ENCODE measurements around the gene RBBP4.
A peak's percentile ranks its signal among the peaks of the same experiment; 100 is the strongest.
"Not testable (repeated sequence)": the region's sequence is repeated elsewhere in the genome, so short reads cannot be mapped to it uniquely, and the experiment has no call there.

Gene RBBP4

GRCh38 chr1:32650752-32651460, at the start of gene RBBP4:
Gene RBBP4 (plus strand): TSS chr1:32651208. CDS start chr1:32651307, 99 bp downstream.
- peak; percentile 97 to 99 (median 98) for DNase-seq

- DNase-seq = no peak
Observed at GRCh38 chr1:32605711-32606424, 45.1 kb upstream of the RBBP4 start.

GRCh38 chr1:32606565-32607371, 44.2 kb upstream of the RBBP4 start:
- no peak for DNase-seq

- DNase-seq = no peak
Observed at GRCh38 chr1:32609180-32609579, 41.8 kb upstream of the RBBP4 start.

GRCh38 chr1:32611859-32612188, 39.2 kb upstream of the RBBP4 start:
- no peak for DNase-seq

- no peak for DNase-seq
Observed at GRCh38 chr1:32612189-32612881, 38.7 kb upstream of the RBBP4 start.

- no peak for DNase-seq
Observed at GRCh38 chr1:32613472-32613871, 37.5 kb upstream of the RBBP4 start.

GRCh38 chr1:32618673-32619221, 32.3 kb upstream of the RBBP4 start:
- no peak for DNase-seq

- no peak for DNase-seq
Observed at GRCh38 chr1:32619701-32620485, 31.1 kb upstream of the RBBP4 start.

- no peak for DNase-seq
Observed at GRCh38 chr1:32622205-32622604, 28.8 kb upstream of the RBBP4 start.

GRCh38 chr1:32622806-32623681, 28.0 kb upstream of the RBBP4 start:
- DNase-seq = no peak

GRCh38 chr1:32623775-32624174, 27.2 kb upstream of the RBBP4 start:
- no peak for DNase-seq

- DNase-seq = no peak
Observed at GRCh38 chr1:32626176-32626575, 24.8 kb upstream of the RBBP4 start.

GRCh38 chr1:32627596-32628162, 23.3 kb upstream of the RBBP4 start:
- DNase-seq = no peak

GRCh38 chr1:32630173-32630572, 20.8 kb upstream of the RBBP4 start:
- DNase-seq = not testable (repeated sequence)

- DNase-seq = no peak
Observed at GRCh38 chr1:32632829-32633228, 18.2 kb upstream of the RBBP4 start.

- no peak for DNase-seq
Observed at GRCh38 chr1:32635508-32636277, 15.3 kb upstream of the RBBP4 start.

GRCh38 chr1:32636914-32637645, 13.9 kb upstream of the RBBP4 start:
- DNase-seq = no peak

GRCh38 chr1:32639489-32640075, 11.4 kb upstream of the RBBP4 start:
- DNase-seq = no peak

Data from activated naive CD4-positive, alpha-beta T cell (primary cell).